GM21717 (cell line): Measurements from ENCODE around the gene TMEM63A.
"Not testable (repeated sequence)": the region's sequence is repeated elsewhere in the genome, so short reads cannot be mapped to it uniquely, and the experiment has no call there.

Source experiments
- ATAC-seq: cut with Tn5 transposase; IDR thresholded peaks from one replicate; pipeline ENCODE4 v1.9.1; 2021; ENCODE audit warnings: mild to moderate bottlenecking, moderate library complexity; ENCODE audit not compliant: unreplicated experiment

The TMEM63A gene

GRCh38 chr1:225823811-225824261 lies 58.3 kb downstream of the TMEM63A start:
- no peak for ATAC-seq

- no peak for ATAC-seq
Measured at GRCh38 chr1:225822655-225823403, 59.4 kb downstream of the TMEM63A start.

- no peak for ATAC-seq
Measured at GRCh38 chr1:225820522-225821120, 61.6 kb downstream of the TMEM63A start.

- ATAC-seq = no peak
Measured at GRCh38 chr1:225819346-225820192, 62.6 kb downstream of the TMEM63A start.

GRCh38 chr1:225818229-225818628 lies 64.0 kb downstream of the TMEM63A start:
- ATAC-seq = no peak

- ATAC-seq = no peak
Measured at GRCh38 chr1:225817611-225818061, 64.5 kb downstream of the TMEM63A start.

- no peak for ATAC-seq
Measured at GRCh38 chr1:225816643-225817538, 65.3 kb downstream of the TMEM63A start.

- ATAC-seq = no peak
Measured at GRCh38 chr1:225815526-225816178, 66.5 kb downstream of the TMEM63A start.

- ATAC-seq = not testable (repeated sequence)
Measured at GRCh38 chr1:225815090-225815489, 67.1 kb downstream of the TMEM63A start.

- no peak for ATAC-seq
Measured at GRCh38 chr1:225814381-225814780, 67.8 kb downstream of the TMEM63A start.

GRCh38 chr1:225813214-225813964 lies 68.8 kb downstream of the TMEM63A start:
- ATAC-seq = no peak

GRCh38 chr1:225812488-225813213 lies 69.5 kb downstream of the TMEM63A start:
- no peak for ATAC-seq

- no peak for ATAC-seq
Measured at GRCh38 chr1:225811622-225812487, 70.3 kb downstream of the TMEM63A start.

GRCh38 chr1:225810579-225811538 lies 71.3 kb downstream of the TMEM63A start:
- not testable (repeated sequence) for ATAC-seq

- ATAC-seq = peak; percentile 99
Measured at GRCh38 chr1:225809842-225810578, 72.2 kb downstream of the TMEM63A start, which contains the start of gene EPHX1. TSS of gene EPHX1 (plus strand) at chr1:225810124. CDS start at chr1:225828730, 18,606 bp downstream.

GRCh38 chr1:225808136-225808535 lies 74.0 kb downstream of the TMEM63A start:
- no peak for ATAC-seq
